Lung (tissue), 12 donors: Measurements from ENCODE around the gene ENPP1. TPM values are rescaled to one million over a fixed set of nuclear protein-coding genes. Genes with fewer than 3 reads are reported as not detected.

Experiments
- ATAC-seq: fragments of 200-7000 bp; cut with Tn5 transposase; one replicate; pipeline ENCODE4 v1.9.1; 2020; ENCODE audit warnings: moderate number of reproducible peaks; ENCODE audit not compliant: insufficient read depth, low FRiP score
- DNase-seq, 3 donors: peaks; one replicate each; pipeline ENCODE4 v3.0.0-alpha.2; 2013 to 2017
- H3K27ac ChIP-seq, 2 donors: one replicate each; pipeline ENCODE4 v1.5.1; 2013; ENCODE audit warnings: mild to moderate bottlenecking in 2 of 2, moderate library complexity in 2 of 2, control low read depth in 1 of 2, inconsistent platforms in 1 of 2, low read depth in 1 of 2, low read length in 1 of 2
- H3K27me3 ChIP-seq, 3 donors: one replicate each; pipeline ENCODE4 v1.5.1; 2013; ENCODE audit warnings: low read length in 2 of 3; ENCODE audit not compliant: control insufficient read depth in 3 of 3, insufficient read depth in 3 of 3
- H3K36me3 ChIP-seq, 4 donors: one replicate each; pipeline ENCODE4 v1.5.1; 2013; ENCODE audit warnings: low read length in 4 of 4, mild to moderate bottlenecking in 1 of 4, moderate library complexity in 1 of 4; ENCODE audit not compliant: control insufficient read depth in 4 of 4, insufficient read depth in 4 of 4
- H3K4me1 ChIP-seq, 5 donors: one replicate each; pipeline ENCODE4 v1.5.1; 2013; ENCODE audit warnings: low read length in 5 of 5, mild to moderate bottlenecking in 2 of 5, moderate library complexity in 1 of 5; ENCODE audit not compliant: control insufficient read depth in 5 of 5, insufficient read depth in 5 of 5
- H3K4me3 ChIP-seq: one replicate; pipeline ENCODE4 v1.5.1; 2013; ENCODE audit warnings: mild to moderate bottlenecking, control low read depth, moderate library complexity
- H3K9ac ChIP-seq, 2 donors: one replicate each; pipeline ENCODE4 v1.5.1; 2013; ENCODE audit warnings: low read length in 2 of 2, control low read depth in 1 of 2; ENCODE audit not compliant: insufficient read depth in 1 of 2
- H3K9me3 ChIP-seq, 4 donors: one replicate each; pipeline ENCODE4 v1.5.1; 2013; ENCODE audit warnings: low read length in 3 of 4, mild to moderate bottlenecking in 1 of 4, moderate library complexity in 1 of 4; ENCODE audit not compliant: control insufficient read depth in 4 of 4, insufficient read depth in 3 of 4
- CTCF ChIP-seq: IDR thresholded peaks from 2 replicates; pipeline ENCODE4 v1.5.1; 2012; ENCODE audit warnings: mild to moderate bottlenecking; ENCODE audit errors: control extremely low read depth, extremely low read depth
- WGBS, 2 donors: extraction: QIAGEN DNeasy Blood & Tissue Kit; methylation state at CpG; one replicate each; pipeline ENCODE4 v1.1.7; 2013; 5-methylcytosine and 5-hydroxymethylcytosine counted together
- polyA plus RNA-seq, 2 donors: library from polyadenylated mRNA; stranded (reverse); fragments of 200-250 nt; gene quantifications; one replicate each; pipeline ENCODE4 v1.2.1, GENCODE V29; 2013
- total RNA-seq, 2 donors: library from RNA; depleted of rRNA in 1 of 2; stranded (reverse); fragments of >200 nt in 1 of 2; gene quantifications; one replicate each; pipeline ENCODE4 v1.2.1, GENCODE V29; 2014 to 2021
- donor health status: control.
- donor health status: control.
- donor health status: Bipolar disorder and iron deficiency.
- donor health status: healthy.
- donor health status: DM: yes; HTN: yes; CAD: no.

Gene ENPP1
- total and polyA plus RNA-seq, 4 donors, result 0.21 to 7.3 (median 0.82) TPM

GRCh38 chr6:131924881-131925474, 117.2 kb downstream of the ENPP1 start:
- Histone ChIP-seq H3K4me1 (no peaks in the 10 kb centered on the region), H3K36me3 (no peaks in the 10 kb centered on the region), H3K4me3 (no peak overlapping the region), H3K27me3 (no peaks in the 10 kb centered on the region), H3K9me3 (peaks cover 0 to 7% (median 1%) of the 10 kb centered on the region in 4 donors), H3K27ac (no peak overlapping the region), H3K9ac (no peak overlapping the region)
- DNase-seq (peak in 2 of 3 donors; percentile 65 to 71), ATAC-seq (no peak)
- 26 to 33% methylated on average over 4 of the region's 4 CpGs for WGBS, 2 donors
- TF ChIP-seq CTCF, result peak; percentile 35

GRCh38 chr6:131929264-131929663, 121.4 kb downstream of the ENPP1 start:
- ATAC-seq, result no peak
- H3K4me1 ChIP-seq, result no peaks in the 10 kb centered on the region
- TF ChIP-seq CTCF, result no peak
- H3K27me3 ChIP-seq, result no peaks in the 10 kb centered on the region
- no peak overlapping the region for H3K4me3 ChIP-seq
- no peaks in the 10 kb centered on the region for H3K9me3 ChIP-seq
- WGBS, 2 donors, result 59 to 76% methylated on average over 2 of the region's 2 CpGs
- DNase-seq, result no peak
- H3K9ac ChIP-seq, result no peak overlapping the region
- no peaks in the 10 kb centered on the region for H3K36me3 ChIP-seq
- H3K27ac ChIP-seq, result no peak overlapping the region

GRCh38 chr6:131929976-131930375, 122.2 kb downstream of the ENPP1 start:
- Histone ChIP-seq H3K36me3 (no peaks in the 10 kb centered on the region), H3K9ac (no peak overlapping the region), H3K4me1 (no peaks in the 10 kb centered on the region), H3K27ac (no peak overlapping the region), H3K27me3 (no peaks in the 10 kb centered on the region), H3K9me3 (no peaks in the 10 kb centered on the region), H3K4me3 (no peak overlapping the region)
- ATAC-seq (no peak), DNase-seq (no peak)
- no peak for TF ChIP-seq CTCF
- 86 to 93% methylated on average over 1 of the region's 1 CpG for WGBS, 2 donors
